K562 (cell line): Measurements from ENCODE around the gene RNF114. TPM values are rescaled to one million over a fixed set of nuclear protein-coding genes. Genes with fewer than 3 reads are reported as not detected.
A peak's percentile ranks its signal among the peaks of the same experiment; 100 is the strongest.

Experiments used
- ATAC-seq: fragments of 200-7000 bp; cut with Tn5 transposase; 3 replicates; pipeline ENCODE4 v1.9.1; 2020; ENCODE audit warnings: moderate library complexity
- BruUV-seq: library from RNA; stranded (reverse); fragments of 400-500 nt; replicated peaks from 2 replicates; lab custom pipeline; 2021; lab: Mats Ljungman, UMichigan
- CTCF ChIA-PET: fragments of 300-600 bp; formaldehyde crosslinking; extraction: SDS; loops from one replicate; lab custom pipeline; 2021; ENCODE audit warnings: low intra/inter-chr PET ratio; lab: Yijun Ruan, JAX
- POLR2A ChIA-PET: fragments of 300-600, 350-650 bp; sonication (Branson Sonifier 250); formaldehyde crosslinking; extraction: SDS; loops from one replicate; lab custom pipeline; 2021; ENCODE audit warnings: antibody characterized with exemption, inconsistent platforms; lab: Yijun Ruan, JAX
- DNase-seq, 4 experiments: peaks; one replicate each; pipeline versions ENCODE4 v3.0.0 to v3.0.0-alpha.2; 2011 to 2018; ENCODE audit warnings: low spot score in 3 of 4, mixed read lengths in 3 of 4; ENCODE audit errors: extremely low read depth in 1 of 4
- FAIRE-seq: peaks from 2 replicates; lab custom pipeline; 2011; peaks lifted over from hg19 to GRCh38; lab: Jason Lieb, UNC
- H2AFZ ChIP-seq: 2 replicates; pipeline ENCODE4 v1.6.0; 2011; ENCODE audit warnings: low read depth, low read length, control low read depth, inconsistent platforms
- H3K27ac ChIP-seq: fragments of 200-600 bp; 3 replicates; pipeline ENCODE4 v1.8.0; 2011; ENCODE audit warnings: low read depth, mild to moderate bottlenecking, control low read depth, inconsistent platforms, low read length, moderate library complexity, mixed read lengths; ENCODE audit errors: extremely low read depth
- H3K27me3 ChIP-seq, 2 experiments: fragments of 300-600 bp in 1 of 2; 2 replicates in 1 of 2; 3 replicates in 1 of 2; pipeline versions ENCODE4 v1.6.0 to v1.8.0; 2011; ENCODE audit warnings: inconsistent platforms in 2 of 2, low read length in 2 of 2, mild to moderate bottlenecking in 1 of 2, mixed read lengths in 1 of 2, moderate library complexity in 1 of 2; ENCODE audit not compliant: control insufficient read depth in 2 of 2, insufficient read depth in 2 of 2
- H3K36me3 ChIP-seq: fragments of 300-600 bp; 3 replicates; pipeline ENCODE4 v1.8.0; 2011; ENCODE audit warnings: mild to moderate bottlenecking, low read length, inconsistent platforms; ENCODE audit not compliant: control insufficient read depth, insufficient read depth
- H3K4me1 ChIP-seq, 2 experiments: fragments of 200-600 bp in 1 of 2; replicated peaks in 1 of 2; 2 replicates in 1 of 2; 3 replicates in 1 of 2; pipeline versions ENCODE4 v1.5.1 to v1.8.0; 2011; ENCODE audit warnings: inconsistent platforms in 2 of 2, low read length in 2 of 2, mild to moderate bottlenecking in 1 of 2, mixed read lengths in 1 of 2, moderate library complexity in 1 of 2; ENCODE audit not compliant: control insufficient read depth in 2 of 2, insufficient read depth in 2 of 2
- H3K4me2 ChIP-seq: 2 replicates; pipeline ENCODE4 v1.6.1; 2011; ENCODE audit warnings: low read length, control low read depth, inconsistent platforms, mixed read lengths; ENCODE audit not compliant: insufficient read depth
- H3K4me3 ChIP-seq: fragments of 200-600 bp; sonication (generic), shearing (Covaris generic); 2 replicates; pipeline ENCODE4 v1.5.1; 2016; ENCODE audit warnings: control low read depth, inconsistent platforms
- H3K79me2 ChIP-seq: fragments of 200-600 bp; 3 replicates; pipeline ENCODE4 v1.8.0; 2011; ENCODE audit warnings: low read length, inconsistent platforms; ENCODE audit not compliant: control insufficient read depth, insufficient read depth
- H3K9ac ChIP-seq, 2 experiments: 2 replicates each; pipeline versions ENCODE4 v1.6.0 to v1.6.1; 2011; ENCODE audit warnings: low read depth in 2 of 2, low read length in 2 of 2, control low read depth in 1 of 2, inconsistent platforms in 1 of 2, mild to moderate bottlenecking in 1 of 2, mixed read lengths in 1 of 2; ENCODE audit not compliant: insufficient read depth in 1 of 2
- H3K9me1 ChIP-seq: one replicate; pipeline ENCODE4 v1.6.0; 2011; ENCODE audit warnings: inconsistent platforms, mild to moderate bottlenecking, low read length, moderate library complexity; ENCODE audit not compliant: control insufficient read depth, insufficient read depth
- H3K9me3 ChIP-seq: replicated peaks from 2 replicates; pipeline ENCODE4 v1.5.1; 2011; ENCODE audit warnings: low read depth, low read length, inconsistent platforms; ENCODE audit not compliant: control insufficient read depth, insufficient read depth
- H4K20me1 ChIP-seq: replicated peaks from 2 replicates; pipeline ENCODE4 v1.6.1; 2011; ENCODE audit warnings: low read length, inconsistent platforms, mixed read lengths; ENCODE audit not compliant: control insufficient read depth, insufficient read depth
- CC2D1A ChIP-seq: fragments of 450-650 bp; IDR thresholded peaks from 2 replicates; pipeline ENCODE4 v1.6.1; 2017; ENCODE audit warnings: mild to moderate bottlenecking
- ESRRA ChIP-seq: fragments of 450-650 bp; IDR thresholded peaks from 2 replicates; pipeline ENCODE4 v1.6.1; 2014; ENCODE audit warnings: low read depth, mild to moderate bottlenecking, moderate library complexity, borderline replicate concordance
- LEF1 ChIP-seq: fragments of 450-650 bp; IDR thresholded peaks from 2 replicates; pipeline ENCODE4 v1.6.1; 2016; ENCODE audit warnings: mild to moderate bottlenecking
- MCM7 ChIP-seq, 2 experiments: fragments of 450-650 bp; IDR thresholded peaks; 2 replicates each; pipeline ENCODE4 v1.6.1; 2016 to 2018
- RAD21 ChIP-seq, 2 experiments: fragments of 250-450 bp in 1 of 2; fragments of 450-650 bp in 1 of 2; sonication (Bioruptor Pico) in 1 of 2; formaldehyde crosslinking in 1 of 2; IDR thresholded peaks in 1 of 2; conservative IDR thresholded peaks in 1 of 2; 2 replicates each; pipeline versions ENCODE4 v1.4.0 to v1.8.0; 2020 to 2022; ENCODE audit warnings: mild to moderate bottlenecking in 2 of 2, moderate library complexity in 1 of 2
- SIN3B ChIP-seq: fragments of 450-650 bp; IDR thresholded peaks from 2 replicates; pipeline ENCODE4 v1.6.1; 2017; ENCODE audit warnings: low read depth, mild to moderate bottlenecking, moderate library complexity
- SMC3 ChIP-seq: conservative IDR thresholded peaks from 2 replicates; pipeline ENCODE4 v1.6.1; 2011; ENCODE audit warnings: low read depth, low read length, improper control_type of control experiment; ENCODE audit not compliant: insufficient read depth
- TEAD1 ChIP-seq, 2 experiments: fragments of 450-650 bp in 1 of 2; sonication (generic) in 1 of 2; formaldehyde crosslinking; IDR thresholded peaks; 2 replicates each; pipeline versions ENCODE4 v1.4.0 to v1.8.0; 2020 to 2022; ENCODE audit warnings: mild to moderate bottlenecking in 2 of 2, missing genetic modification reagents in 1 of 2
- WGBS: fragments of 100-300 bp; shearing (Covaris generic); methylation state at CpG from one replicate; pipeline ENCODE4 v1.1.6; 2016; ENCODE audit warnings: low coverage, mixed read lengths; ENCODE audit not compliant: insufficient coverage; ENCODE audit errors: missing lambda C conversion rate; 5-methylcytosine and 5-hydroxymethylcytosine counted together
- in situ Hi-C: fragments of 300-500 bp; cut with MboI; formaldehyde crosslinking; loops from 4 replicates; pipeline ENCODE4 v1.15.0; 2018; ENCODE audit warnings: inconsistent platforms, mixed read lengths
- intact Hi-C: fragments of 100-400 bp; cut with micrococcal nuclease; formaldehyde crosslinking; loops from 2 replicates; pipeline ENCODE4 v1.14.2; 2022
- polyA plus RNA-seq, 8 experiments: library from polyadenylated mRNA; depleted of rRNA in 4 of 8; stranded (reverse) in 5 of 8; unstranded in 3 of 8; fragments of >200 nt; fragmentation: Nextera tagmentation in 2 of 8; fragmentation: Illumina TruSeq in 1 of 8; extraction: Ambion mirVana in 2 of 8; extraction: Trizol in 1 of 8; gene quantifications; 2 replicates each; pipeline versions ENCODE4 v1.2.1 to v1.2.3, GENCODE V29; 2011 to 2014; ENCODE audit warnings: inconsistent platforms in 1 of 8, missing spikeins in 1 of 8
- total RNA-seq, 7 experiments: library from RNA; depleted of rRNA in 6 of 7; stranded (reverse); fragments of >200 nt in 6 of 7; fragmentation: Illumina TruSeq in 2 of 7; extraction: Trizol in 2 of 7; gene quantifications; 2 replicates each; pipeline versions ENCODE4 v1.2.1 to v1.2.3, GENCODE V29; 2011 to 2021; ENCODE audit warnings: low replicate concordance in 1 of 7
- TF ChIP-seq, protein P1 (sequence below): sonication (generic); formaldehyde crosslinking; IDR thresholded peaks from 2 replicates; pipeline ENCODE4 v1.4.0; 2020; ENCODE audit warnings: mild to moderate bottlenecking, missing genetic modification reagents
- TF ChIP-seq, protein P2 (sequence below), 3 experiments: IDR thresholded peaks in 2 of 3; conservative IDR thresholded peaks in 1 of 3; 2 replicates each; pipeline ENCODE4 v1.5.1; 2011 to 2012; ENCODE audit warnings: low read length in 3 of 3, mild to moderate bottlenecking in 3 of 3, control low read depth in 2 of 3, improper control_type of control experiment in 1 of 3, inconsistent platforms in 1 of 3, low read depth in 1 of 3, mixed read lengths in 1 of 3, moderate library complexity in 1 of 3; ENCODE audit not compliant: insufficient read depth in 2 of 3
- TF ChIP-seq, protein P3 (sequence below): sonication (generic); formaldehyde crosslinking; IDR thresholded peaks from 2 replicates; pipeline ENCODE4 v1.8.0; 2022; ENCODE audit warnings: missing genetic modification reagents, mild to moderate bottlenecking, moderate library complexity, borderline replicate concordance

The RNF114 gene
- total and polyA plus RNA-seq, 9 of the 15 experiments (the other 6 are each of a cell fraction or from before 2014, with no cell fraction given) = 38.6 to 111 (median 62.6) TPM

DNA sequence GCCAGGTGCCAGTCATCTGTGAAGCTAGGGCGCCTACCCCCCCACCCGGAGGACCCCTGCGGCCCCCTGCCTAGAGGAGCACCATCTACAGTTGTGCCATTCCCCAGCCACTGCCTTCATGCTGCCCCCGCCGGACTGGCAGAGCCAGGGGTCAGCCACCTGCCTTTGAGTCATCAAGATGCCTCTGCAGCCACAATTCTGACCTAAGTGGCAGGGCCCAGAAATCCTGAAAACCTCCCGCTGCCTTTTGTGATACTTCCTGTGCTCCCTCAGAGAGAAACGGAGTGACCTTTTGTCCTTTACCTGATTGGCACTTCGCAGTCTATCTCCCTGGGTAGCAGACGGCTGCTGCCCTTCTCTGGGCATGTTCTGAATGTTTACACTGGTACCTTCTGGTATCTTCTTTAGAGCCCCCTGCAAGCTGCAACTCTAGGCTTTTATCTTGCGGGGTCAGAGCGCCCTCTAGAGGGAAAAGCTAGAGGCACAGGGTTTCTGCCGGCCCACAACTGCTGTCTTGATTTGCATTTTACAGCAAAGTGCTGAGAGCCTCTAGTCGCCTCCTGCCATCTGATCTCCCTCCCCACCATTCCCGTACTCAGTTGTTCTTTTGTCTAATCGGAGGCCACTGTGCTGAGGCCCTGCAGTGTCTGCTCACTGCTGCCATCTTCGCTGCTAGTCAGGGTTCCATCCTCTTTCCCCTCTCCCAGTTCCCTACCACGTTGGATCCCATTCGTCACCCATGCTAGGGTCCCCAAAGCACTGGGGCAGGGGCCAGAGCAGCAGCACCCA lies 47.8 kb upstream of the RNF114 start:
- DNase-seq (peak; percentile 75 to 78 (median 77)), ATAC-seq (peak; percentile 81), FAIRE-seq (peak; percentile 95)
- Histone ChIP-seq H2AFZ (no peak overlapping the region), H3K27me3 (no peaks in the 10 kb centered on the region), H3K4me1 (peaks cover 8 to 44% of the 10 kb centered on the region in 2 experiments), H4K20me1 (peaks cover 12% of the 10 kb centered on the region; the same call in 1 of the 2 replicates), H3K9me3 (no peaks in the 10 kb centered on the region), H3K4me3 (no peak overlapping the region), H3K9ac (no peak overlapping the region), H3K27ac (no peak overlapping the region), H3K9me1 (peaks cover 4% of the 10 kb centered on the region), H3K79me2 (no peaks in the 10 kb centered on the region), H3K36me3 (peaks cover 48% of the 10 kb centered on the region; the same call in 2 of the 3 replicates), H3K4me2 (no peak overlapping the region)
- ChIA-PET CTCF (interaction anchor here (0.6 to 3.0 kb wide), 4 partner anchors 265 to 554 kb away, joined by 3 to 22 read pairs (median 10); partner anchors contain the start of gene PEDS1), POLR2A (interaction anchor here (0.6 to 2.4 kb wide), 3 partner anchors 15 to 278 kb away, joined by 3 to 8 read pairs (median 3); no protein-coding TSS in a partner anchor)
- WGBS = 42% methylated on average over 15 of the region's 18 CpGs
- BruUV-seq = no TSS peak
- in situ Hi-C loops (loop anchor here (25.0 kb wide), 1 partner anchor 551 kb away; no protein-coding TSS in a partner anchor), intact Hi-C loops (loop anchor here (1.0 to 2.0 kb wide), 2 partner anchors 40 to 279 kb away; no protein-coding TSS in a partner anchor)
- TF ChIP-seq RAD21 (CRISPR knock-in tag; conservative IDR thresholded peaks at IDR 0.05 in 1 of 2, IDR thresholded peaks at IDR 0.05 in 1 of 2) (peak; percentile 48 to 81), LEF1 (no peak), MCM7 (IDR thresholded peaks at IDR 0.05) (no peak), CC2D1A (peak; percentile 58; the same call in 1 of the 2 replicates), SMC3 (peak; percentile 82), ESRRA (no peak), TEAD1 (CRISPR knock-in tag; IDR thresholded peaks at IDR 0.05) (0 out of 4 replicates have a peak, but pooled peaks of 1 of the 2 experiments have one; percentile 22), SIN3B (no peak)
- TF ChIP-seq, protein P1, sequence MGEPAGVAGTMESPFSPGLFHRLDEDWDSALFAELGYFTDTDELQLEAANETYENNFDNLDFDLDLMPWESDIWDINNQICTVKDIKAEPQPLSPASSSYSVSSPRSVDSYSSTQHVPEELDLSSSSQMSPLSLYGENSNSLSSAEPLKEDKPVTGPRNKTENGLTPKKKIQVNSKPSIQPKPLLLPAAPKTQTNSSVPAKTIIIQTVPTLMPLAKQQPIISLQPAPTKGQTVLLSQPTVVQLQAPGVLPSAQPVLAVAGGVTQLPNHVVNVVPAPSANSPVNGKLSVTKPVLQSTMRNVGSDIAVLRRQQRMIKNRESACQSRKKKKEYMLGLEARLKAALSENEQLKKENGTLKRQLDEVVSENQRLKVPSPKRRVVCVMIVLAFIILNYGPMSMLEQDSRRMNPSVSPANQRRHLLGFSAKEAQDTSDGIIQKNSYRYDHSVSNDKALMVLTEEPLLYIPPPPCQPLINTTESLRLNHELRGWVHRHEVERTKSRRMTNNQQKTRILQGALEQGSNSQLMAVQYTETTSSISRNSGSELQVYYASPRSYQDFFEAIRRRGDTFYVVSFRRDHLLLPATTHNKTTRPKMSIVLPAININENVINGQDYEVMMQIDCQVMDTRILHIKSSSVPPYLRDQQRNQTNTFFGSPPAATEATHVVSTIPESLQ (CRISPR knock-in tag) = no peak
- TF ChIP-seq, protein P2, sequence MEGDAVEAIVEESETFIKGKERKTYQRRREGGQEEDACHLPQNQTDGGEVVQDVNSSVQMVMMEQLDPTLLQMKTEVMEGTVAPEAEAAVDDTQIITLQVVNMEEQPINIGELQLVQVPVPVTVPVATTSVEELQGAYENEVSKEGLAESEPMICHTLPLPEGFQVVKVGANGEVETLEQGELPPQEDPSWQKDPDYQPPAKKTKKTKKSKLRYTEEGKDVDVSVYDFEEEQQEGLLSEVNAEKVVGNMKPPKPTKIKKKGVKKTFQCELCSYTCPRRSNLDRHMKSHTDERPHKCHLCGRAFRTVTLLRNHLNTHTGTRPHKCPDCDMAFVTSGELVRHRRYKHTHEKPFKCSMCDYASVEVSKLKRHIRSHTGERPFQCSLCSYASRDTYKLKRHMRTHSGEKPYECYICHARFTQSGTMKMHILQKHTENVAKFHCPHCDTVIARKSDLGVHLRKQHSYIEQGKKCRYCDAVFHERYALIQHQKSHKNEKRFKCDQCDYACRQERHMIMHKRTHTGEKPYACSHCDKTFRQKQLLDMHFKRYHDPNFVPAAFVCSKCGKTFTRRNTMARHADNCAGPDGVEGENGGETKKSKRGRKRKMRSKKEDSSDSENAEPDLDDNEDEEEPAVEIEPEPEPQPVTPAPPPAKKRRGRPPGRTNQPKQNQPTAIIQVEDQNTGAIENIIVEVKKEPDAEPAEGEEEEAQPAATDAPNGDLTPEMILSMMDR (IDR thresholded peaks at IDR 0.05 in 2 of 3, conservative IDR thresholded peaks at IDR 0.05 in 1 of 3; ENCODE audit: insufficient read depth in 2 of 3, low read depth in 1 of 3, low read length in 3 of 3) = peak; percentile 87 to 90 (median 87)
- TF ChIP-seq, protein P3, sequence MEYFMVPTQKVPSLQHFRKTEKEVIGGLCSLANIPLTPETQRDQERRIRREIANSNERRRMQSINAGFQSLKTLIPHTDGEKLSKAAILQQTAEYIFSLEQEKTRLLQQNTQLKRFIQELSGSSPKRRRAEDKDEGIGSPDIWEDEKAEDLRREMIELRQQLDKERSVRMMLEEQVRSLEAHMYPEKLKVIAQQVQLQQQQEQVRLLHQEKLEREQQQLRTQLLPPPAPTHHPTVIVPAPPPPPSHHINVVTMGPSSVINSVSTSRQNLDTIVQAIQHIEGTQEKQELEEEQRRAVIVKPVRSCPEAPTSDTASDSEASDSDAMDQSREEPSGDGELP (CRISPR knock-in tag) = 0 out of 2 replicates have a peak, but pooled peaks have one; percentile 20
